Measurements from ENCODE around the gene ANO7.

GRCh38 chr2:241230435-241230834 lies 42.0 kb downstream of the ANO7 start:
- TF ChIP-seq CTCF (CRISPR knock-in tag; IDR thresholded peaks at IDR 0.05) (no peak), SMAD1 (CRISPR knock-in tag; IDR thresholded peaks at IDR 0.05; ENCODE audit: borderline replicate concordance, low read depth) (no peak), PCBP1 (IDR thresholded peaks at IDR 0.05; ENCODE audit: borderline replicate concordance, low read depth, low read length) (no peak), EZH2 (conservative IDR thresholded peaks at IDR 0.05; ENCODE audit: low read depth, low read length) (no peak), PAXIP1 (CRISPR knock-in tag; conservative IDR thresholded peaks at IDR 0.05) (no peak), ZNF275 (CRISPR knock-in tag; IDR thresholded peaks at IDR 0.05; ENCODE audit: borderline replicate concordance) (no peak), ZNF143 (CRISPR knock-in tag; IDR thresholded peaks at IDR 0.05) (no peak), AGO2 (optimal IDR thresholded peaks at IDR 0.05; ENCODE audit: low read depth, low read length) (peak; percentile 68), MYPOP (CRISPR knock-in tag; IDR thresholded peaks at IDR 0.05) (no peak), ZNF556 (CRISPR knock-in tag; IDR thresholded peaks at IDR 0.05; ENCODE audit: borderline replicate concordance) (no peak), SP1 (IDR thresholded peaks at IDR 0.05) (no peak), SP1 (CRISPR knock-in tag; IDR thresholded peaks at IDR 0.05) (no peak), PATZ1 (CRISPR knock-in tag; IDR thresholded peaks at IDR 0.05) (no peak), ESRRA (CRISPR knock-in tag; IDR thresholded peaks at IDR 0.05; ENCODE audit: low read depth) (no peak), MAFG (CRISPR knock-in tag; IDR thresholded peaks at IDR 0.05) (no peak)
